ENCODE results near the gene SCO1.

- TF ChIP-seq CTCF (IDR thresholded peaks at IDR 0.05; ENCODE audit: low read length) (no peak), EZH2 (IDR thresholded peaks at IDR 0.05; ENCODE audit: borderline replicate concordance, low read length) (no peak)
Measured at GRCh38 chr17:10666906-10667305, 30.4 kb downstream of the SCO1 start.
